SH-SY5Y (cell line): ENCODE data around the gene SCYGR3.

ENCODE experiments used
- GATA2 ChIP-seq: IDR thresholded peaks from 2 replicates; pipeline ENCODE4 v1.6.1; 2011; ENCODE audit warnings: mild to moderate bottlenecking, low read depth, low read length
- GATA3 ChIP-seq: IDR thresholded peaks from 2 replicates; pipeline ENCODE4 v1.6.1; 2011; ENCODE audit warnings: low read depth, mild to moderate bottlenecking, low read length, moderate library complexity

- TF ChIP-seq GATA2 (no peak), GATA3 (no peak)
Measured at GRCh38 chr2:227610123-227610522, 4.5 kb downstream of the SCYGR3 start.
